Activated CD4-positive, alpha-beta T cell treated with anti-CD3 and anti-CD28 coated beads, Interleukin-2, amount 10 ng/mL, durations not matched to agents 24 days and 14 days (primary cell): ENCODE data around the gene GBA2. TPM values are rescaled to one million over a fixed set of nuclear protein-coding genes. Genes with fewer than 3 reads are reported as not detected.

Experiments
- DNase-seq: peaks from one replicate; pipeline ENCODE4 v3.0.0; 2022
- H3K27ac Mint-ChIP-seq: one replicate; pipeline ENCODE4 v1.8.0; 2022; ENCODE audit warnings: mild to moderate bottlenecking, mixed read lengths
- H3K27me3 Mint-ChIP-seq: one replicate; pipeline ENCODE4 v1.8.0; 2022; ENCODE audit warnings: mixed read lengths
- H3K36me3 Mint-ChIP-seq: one replicate; pipeline ENCODE4 v1.8.0; 2022; ENCODE audit warnings: low read depth, mild to moderate bottlenecking, mixed read lengths
- H3K4me1 Mint-ChIP-seq: one replicate; pipeline ENCODE4 v1.8.0; 2021; ENCODE audit warnings: mixed read lengths
- H3K4me3 Mint-ChIP-seq: one replicate; pipeline ENCODE4 v1.8.0; 2022; ENCODE audit warnings: mild to moderate bottlenecking, moderate library complexity, mixed read lengths
- H3K9me3 Mint-ChIP-seq: one replicate; pipeline ENCODE4 v1.8.0; 2021; ENCODE audit warnings: mixed read lengths
- intact Hi-C: fragments of 100-400 bp; cut with micrococcal nuclease; formaldehyde crosslinking; loops from one replicate; pipeline ENCODE4 v1.15.1; 2023
- total RNA-seq: library from RNA; stranded (reverse); gene quantifications from 2 replicates; pipeline ENCODE4 v1.2.3, GENCODE V29; 2022

GBA2 gene
- total RNA-seq, 1 donor from 2014 or later: 46.7 TPM

DNA sequence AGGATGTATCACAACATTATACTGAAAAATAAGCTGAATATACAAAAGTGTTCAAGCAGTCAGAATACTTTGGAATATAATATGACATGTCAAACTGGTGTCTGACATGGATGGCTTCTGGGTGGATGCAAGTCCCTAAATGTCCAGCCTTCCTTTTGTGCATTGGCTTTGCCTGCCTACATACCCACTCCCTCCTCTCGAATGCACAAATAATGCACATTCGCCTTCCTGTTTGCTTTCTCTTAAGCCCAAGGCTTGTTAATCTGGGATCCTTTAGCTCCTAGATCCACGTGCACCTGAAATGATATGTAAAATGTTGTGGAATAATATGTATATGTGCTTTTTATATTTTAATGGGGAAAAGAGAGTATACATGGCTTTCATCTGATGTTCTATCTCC, 29.5 kb upstream of the GBA2 start:
- H3K9me3 Mint-ChIP-seq: no peaks in the 10 kb centered on the region
- no peak for DNase-seq
- no peaks in the 10 kb centered on the region for H3K27me3 Mint-ChIP-seq
- peaks cover 12% of the 10 kb centered on the region for H3K36me3 Mint-ChIP-seq
- peaks cover 8% of the 10 kb centered on the region for H3K4me1 Mint-ChIP-seq
- no peak overlapping the region for H3K4me3 Mint-ChIP-seq
- no peak overlapping the region for H3K27ac Mint-ChIP-seq
- intact Hi-C loops: no loop called here

DNA sequence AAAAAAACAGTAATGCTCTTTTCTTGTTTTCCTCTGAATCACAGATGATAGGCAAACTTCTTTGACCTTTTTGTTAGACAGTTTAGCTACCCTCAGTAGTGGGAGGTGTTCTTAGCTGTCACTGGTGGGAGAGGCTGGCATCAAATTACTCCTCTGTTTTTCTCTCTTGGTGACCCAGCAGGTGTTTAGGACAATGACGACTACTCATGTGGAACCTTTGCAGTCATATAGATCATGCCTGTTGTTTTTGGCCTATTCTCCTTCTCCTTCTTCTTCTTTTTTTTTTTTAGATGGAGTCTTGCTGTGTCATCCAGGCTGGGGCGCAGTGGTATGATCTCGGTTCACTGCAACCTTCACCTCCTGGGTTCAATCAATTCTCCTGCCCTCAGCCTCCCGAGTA, 27.0 kb upstream of the GBA2 start:
- Mint-ChIP-seq H3K36me3 (peaks cover 9% of the 10 kb centered on the region), H3K27ac (peak overlapping the region; percentile 84), H3K4me3 (no peak overlapping the region), H3K27me3 (no peaks in the 10 kb centered on the region), H3K4me1 (peaks cover 8% of the 10 kb centered on the region), H3K9me3 (no peaks in the 10 kb centered on the region)
- intact Hi-C loops: no loop called here
- no peak for DNase-seq

DNA sequence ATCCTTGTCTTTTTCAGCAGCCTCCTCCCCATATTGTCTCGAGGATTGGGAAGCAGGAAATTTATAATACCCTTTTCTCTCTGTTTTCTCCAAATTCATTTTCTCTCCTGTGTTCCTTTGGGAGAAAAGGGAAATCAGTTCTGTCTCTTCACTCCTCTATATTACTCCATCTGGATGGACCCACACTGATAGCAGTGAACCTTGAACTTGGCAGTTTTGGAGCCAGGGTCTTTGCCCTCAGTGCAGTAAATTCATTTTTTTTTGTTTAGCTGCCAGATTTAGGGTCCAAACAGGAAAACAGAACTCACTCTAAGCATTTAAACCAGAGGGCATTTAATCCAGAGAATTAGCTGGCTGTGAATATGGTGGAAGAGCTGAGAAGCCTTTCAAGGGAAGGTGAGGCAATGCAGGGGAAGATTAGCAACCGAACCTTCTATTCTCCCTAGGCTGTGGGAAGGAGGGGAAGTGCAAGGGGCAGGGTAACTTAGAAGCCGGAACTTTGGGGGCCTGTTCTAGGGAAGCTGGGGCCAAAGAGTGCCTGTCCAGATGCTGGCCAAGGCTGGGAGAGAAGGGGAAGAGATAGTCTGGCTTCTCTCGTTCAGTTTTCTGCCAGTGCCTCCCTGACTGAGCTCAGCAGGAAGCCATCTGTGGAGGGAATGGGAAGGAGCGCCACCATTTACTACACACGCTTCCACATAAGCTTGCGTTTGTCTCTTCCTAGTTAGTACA, 26.0 kb upstream of the GBA2 start:
- no peak for DNase-seq
- Mint-ChIP-seq H3K27ac (no peak overlapping the region), H3K4me3 (no peak overlapping the region), H3K4me1 (peaks cover 8% of the 10 kb centered on the region), H3K9me3 (no peaks in the 10 kb centered on the region), H3K27me3 (no peaks in the 10 kb centered on the region), H3K36me3 (peaks cover 3% of the 10 kb centered on the region)
- intact Hi-C loops: no loop called here

- no peak overlapping the region for H3K4me3 Mint-ChIP-seq
- H3K9me3 Mint-ChIP-seq: no peaks in the 10 kb centered on the region
- DNase-seq: no peak
- no peaks in the 10 kb centered on the region for H3K27me3 Mint-ChIP-seq
- H3K4me1 Mint-ChIP-seq: peaks cover 8% of the 10 kb centered on the region
- no peak overlapping the region for H3K27ac Mint-ChIP-seq
- intact Hi-C loops: no loop called here
- H3K36me3 Mint-ChIP-seq: no peaks in the 10 kb centered on the region
Observed at GRCh38 chr9:35771943-35772342, 22.9 kb upstream of the GBA2 start.

- H3K4me3 Mint-ChIP-seq: no peak overlapping the region
- H3K27me3 Mint-ChIP-seq: no peaks in the 10 kb centered on the region
- H3K4me1 Mint-ChIP-seq: peaks cover 8% of the 10 kb centered on the region
- no peak overlapping the region for H3K27ac Mint-ChIP-seq
- intact Hi-C loops: no loop called here
- no peak for DNase-seq
- H3K9me3 Mint-ChIP-seq: no peaks in the 10 kb centered on the region
- no peaks in the 10 kb centered on the region for H3K36me3 Mint-ChIP-seq
Observed at GRCh38 chr9:35771534-35771933, 22.5 kb upstream of the GBA2 start.

DNA sequence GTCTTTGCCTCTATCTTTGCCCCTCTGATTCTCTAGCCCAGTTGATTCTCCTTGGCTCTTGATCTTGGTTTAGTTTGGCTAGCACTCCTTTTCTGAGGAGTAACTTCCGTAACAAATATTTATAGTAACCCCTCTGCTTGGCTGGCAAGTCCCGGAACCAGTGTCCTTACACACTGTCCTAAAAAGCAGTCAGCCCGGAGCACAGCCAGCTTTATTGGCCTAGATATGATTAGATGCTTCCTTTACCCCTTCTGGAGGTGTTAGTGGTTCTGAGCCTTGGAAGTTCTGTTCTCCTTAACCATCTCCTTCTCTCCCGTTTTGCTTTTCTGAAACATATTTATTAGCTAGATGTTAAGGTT, 22.0 kb upstream of the GBA2 start:
- DNase-seq: no peak
- H3K4me1 Mint-ChIP-seq: peaks cover 6% of the 10 kb centered on the region
- H3K27ac Mint-ChIP-seq: no peak overlapping the region
- no peaks in the 10 kb centered on the region for H3K9me3 Mint-ChIP-seq
- H3K27me3 Mint-ChIP-seq: no peaks in the 10 kb centered on the region
- H3K4me3 Mint-ChIP-seq: no peak overlapping the region
- intact Hi-C loops: no loop called here
- no peaks in the 10 kb centered on the region for H3K36me3 Mint-ChIP-seq

- H3K27ac Mint-ChIP-seq: no peak overlapping the region
- H3K4me1 Mint-ChIP-seq: no peaks in the 10 kb centered on the region
- DNase-seq: no peak
- H3K9me3 Mint-ChIP-seq: no peaks in the 10 kb centered on the region
- intact Hi-C loops: no loop called here
- no peaks in the 10 kb centered on the region for H3K27me3 Mint-ChIP-seq
- H3K4me3 Mint-ChIP-seq: no peak overlapping the region
- H3K36me3 Mint-ChIP-seq: no peaks in the 10 kb centered on the region
Observed at GRCh38 chr9:35769763-35770162, 20.7 kb upstream of the GBA2 start.

DNA sequence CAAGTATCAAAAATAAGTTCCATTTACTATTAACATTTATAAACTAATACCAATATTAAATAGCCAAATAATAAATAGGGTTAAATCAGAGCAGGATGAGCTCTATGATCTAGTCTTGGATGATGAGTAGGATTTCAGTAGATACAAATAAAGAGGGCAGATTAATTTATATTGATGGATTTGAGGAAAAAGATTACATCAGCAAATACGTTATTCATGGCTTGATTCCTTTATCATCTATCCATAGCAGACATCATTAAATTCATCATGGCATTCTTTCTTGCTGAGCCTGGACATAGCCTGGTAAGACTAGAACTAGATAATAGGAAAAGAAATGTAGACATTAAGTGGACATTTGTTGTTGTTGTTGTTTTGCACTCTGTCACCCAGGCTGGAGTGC, 18.4 kb upstream of the GBA2 start:
- no peak for DNase-seq
- H3K36me3 Mint-ChIP-seq: peaks cover 5% of the 10 kb centered on the region
- no peaks in the 10 kb centered on the region for H3K27me3 Mint-ChIP-seq
- no peak overlapping the region for H3K27ac Mint-ChIP-seq
- H3K4me1 Mint-ChIP-seq: no peaks in the 10 kb centered on the region
- H3K9me3 Mint-ChIP-seq: no peaks in the 10 kb centered on the region
- H3K4me3 Mint-ChIP-seq: no peak overlapping the region
- intact Hi-C loops: no loop called here

DNA sequence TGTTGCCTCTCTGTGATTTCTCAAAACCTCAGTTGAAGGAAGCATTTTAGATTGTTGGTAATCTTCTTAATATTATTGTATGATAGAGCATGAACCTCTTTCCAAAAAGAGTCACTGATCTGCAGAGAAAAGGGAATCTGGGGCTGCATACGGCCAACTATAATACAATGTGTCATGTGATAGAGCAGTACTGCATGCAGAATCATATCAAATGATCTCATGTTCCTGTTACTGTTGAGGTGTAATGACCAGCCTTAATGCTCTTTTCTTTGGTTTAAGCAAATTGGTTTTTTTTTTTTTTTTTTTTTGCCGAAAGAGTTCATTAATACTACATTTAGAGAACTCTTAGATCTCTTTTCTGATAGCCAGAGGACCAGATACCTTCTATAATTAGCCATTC, 18.0 kb upstream of the GBA2 start:
- intact Hi-C loops: no loop called here
- H3K4me1 Mint-ChIP-seq: no peaks in the 10 kb centered on the region
- H3K27me3 Mint-ChIP-seq: no peaks in the 10 kb centered on the region
- H3K36me3 Mint-ChIP-seq: peaks cover 8% of the 10 kb centered on the region
- H3K4me3 Mint-ChIP-seq: no peak overlapping the region
- no peaks in the 10 kb centered on the region for H3K9me3 Mint-ChIP-seq
- DNase-seq: no peak
- no peak overlapping the region for H3K27ac Mint-ChIP-seq

DNA sequence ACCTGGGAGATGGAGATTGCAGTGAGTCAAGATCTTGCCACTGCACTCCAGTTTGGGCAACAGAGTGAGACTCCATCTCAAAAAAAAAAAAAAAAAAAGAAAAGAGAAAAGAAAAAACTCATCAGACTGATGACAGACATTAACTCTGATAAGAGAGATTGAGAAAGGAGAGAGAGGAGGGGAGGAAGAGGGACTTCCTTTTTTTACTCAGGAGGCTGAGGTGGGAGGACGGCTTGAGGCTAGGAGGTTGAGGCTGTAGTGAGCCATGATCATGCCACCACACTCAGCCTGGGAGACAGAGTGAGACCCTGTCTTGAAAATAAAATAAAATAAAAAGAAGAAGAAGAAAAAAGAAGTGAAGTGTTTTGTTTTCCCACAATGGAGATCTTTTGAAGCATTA, 14.8 kb upstream of the GBA2 start:
- peaks cover 21% of the 10 kb centered on the region for H3K36me3 Mint-ChIP-seq
- no peaks in the 10 kb centered on the region for H3K27me3 Mint-ChIP-seq
- peaks cover 18% of the 10 kb centered on the region for H3K4me1 Mint-ChIP-seq
- H3K27ac Mint-ChIP-seq: no peak overlapping the region
- intact Hi-C loops: no loop called here
- no peaks in the 10 kb centered on the region for H3K9me3 Mint-ChIP-seq
- H3K4me3 Mint-ChIP-seq: no peak overlapping the region
- no peak for DNase-seq

- Mint-ChIP-seq H3K4me1 (peaks cover 22% of the 10 kb centered on the region), H3K36me3 (peaks cover 21% of the 10 kb centered on the region)
Observed at GRCh38 chr9:35763181-35763580, 14.2 kb upstream of the GBA2 start.

GRCh38 chr9:35760651-35761050, 11.6 kb upstream of the GBA2 start:
- peaks cover 26% of the 10 kb centered on the region for H3K36me3 Mint-ChIP-seq
- intact Hi-C loops: no loop called here
- peaks cover 37% of the 10 kb centered on the region for H3K4me1 Mint-ChIP-seq
- H3K27me3 Mint-ChIP-seq: no peaks in the 10 kb centered on the region
- no peaks in the 10 kb centered on the region for H3K9me3 Mint-ChIP-seq
- no peak for DNase-seq
- no peak overlapping the region for H3K27ac Mint-ChIP-seq
- H3K4me3 Mint-ChIP-seq: no peak overlapping the region

More at GRCh38 chr9:35763181-35763580, 14.2 kb upstream of the GBA2 start:
- Mint-ChIP-seq H3K27me3 (no peaks in the 10 kb centered on the region), H3K9me3 (no peaks in the 10 kb centered on the region), H3K4me3 (no peak overlapping the region), H3K27ac (no peak overlapping the region)
- intact Hi-C loops: no loop called here
- DNase-seq: no peak

DNA sequence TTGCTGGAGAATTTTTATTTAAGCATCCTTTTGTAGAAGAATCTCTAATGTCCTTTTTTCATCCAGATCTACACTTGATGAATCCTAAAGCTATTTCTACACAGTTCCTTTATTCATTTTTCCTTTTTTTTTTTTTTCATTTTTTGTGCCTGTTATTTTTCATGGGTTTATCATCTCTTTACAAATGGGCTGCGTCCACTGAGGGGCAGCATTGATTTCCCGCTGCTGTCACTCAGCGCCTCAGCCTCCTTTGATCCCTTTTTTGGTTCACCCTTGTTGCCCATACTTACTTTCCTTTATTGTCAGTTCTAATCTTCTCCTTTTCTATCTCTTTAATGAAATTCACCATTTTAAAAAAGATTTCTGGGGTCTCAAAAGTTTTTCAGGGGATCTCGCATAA, 10.8 kb upstream of the GBA2 start:
- Mint-ChIP-seq H3K9me3 (no peaks in the 10 kb centered on the region), H3K27me3 (no peaks in the 10 kb centered on the region), H3K36me3 (peaks cover 26% of the 10 kb centered on the region), H3K4me1 (peaks cover 37% of the 10 kb centered on the region), H3K27ac (no peak overlapping the region), H3K4me3 (no peak overlapping the region)
- intact Hi-C loops: loop anchor here (5.0 kb wide), 1 partner anchor 38 kb away; no protein-coding TSS in a partner anchor
- DNase-seq: no peak

- no peaks in the 10 kb centered on the region for H3K9me3 Mint-ChIP-seq
- peak overlapping the region; percentile 81 for H3K4me3 Mint-ChIP-seq
- H3K36me3 Mint-ChIP-seq: peaks cover 28% of the 10 kb centered on the region
- H3K27ac Mint-ChIP-seq: peak overlapping the region; percentile 10
- H3K27me3 Mint-ChIP-seq: no peaks in the 10 kb centered on the region
- H3K4me1 Mint-ChIP-seq: peaks cover 37% of the 10 kb centered on the region
- intact Hi-C loops: loop anchor here (5.0 kb wide), 1 partner anchor 39 kb away; no protein-coding TSS in a partner anchor
- no peak for DNase-seq
Observed at GRCh38 chr9:35758475-35759050, 9.5 kb upstream of the GBA2 start.

DNA sequence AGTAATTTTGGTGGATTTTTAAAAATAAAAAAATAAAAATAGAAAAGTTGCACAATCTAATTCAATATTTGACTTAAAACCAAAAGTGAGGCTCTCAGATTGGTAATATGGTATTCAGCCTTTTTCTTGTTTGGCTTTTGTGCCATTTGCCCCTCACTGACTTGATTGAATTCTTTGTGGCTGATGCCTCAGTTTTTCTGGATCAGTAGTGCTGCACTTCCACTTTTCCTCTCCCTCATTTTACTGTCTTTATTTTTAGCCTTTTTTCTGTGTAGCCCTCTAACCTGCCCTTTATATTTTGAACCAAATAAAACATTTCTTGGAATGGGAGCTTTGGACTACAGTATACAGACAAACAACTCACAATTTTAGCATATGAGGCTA, 8.9 kb upstream of the GBA2 start:
- no peaks in the 10 kb centered on the region for H3K27me3 Mint-ChIP-seq
- H3K9me3 Mint-ChIP-seq: no peaks in the 10 kb centered on the region
- no peak for DNase-seq
- intact Hi-C loops: loop anchor here (2.0 to 5.0 kb wide), 2 partner anchors 39 to 57 kb away; partner anchors contain the start of gene HINT2
- peaks cover 31% of the 10 kb centered on the region for H3K36me3 Mint-ChIP-seq
- peak overlapping the region; percentile 99 for H3K4me3 Mint-ChIP-seq
- H3K4me1 Mint-ChIP-seq: peaks cover 37% of the 10 kb centered on the region
- H3K27ac Mint-ChIP-seq: no peak overlapping the region
